ENCODE measurements around the gene PALD1. TPM values are rescaled to one million over a fixed set of nuclear protein-coding genes. Genes with fewer than 3 reads are reported as not detected.

Gene PALD1
- total and polyA plus RNA-seq, 9 of the 15 experiments (the other 6 are each of a cell fraction or from before 2014, with no cell fraction given): 0.03 to 0.29 (median 0.09) TPM; not detected in 2

DNA sequence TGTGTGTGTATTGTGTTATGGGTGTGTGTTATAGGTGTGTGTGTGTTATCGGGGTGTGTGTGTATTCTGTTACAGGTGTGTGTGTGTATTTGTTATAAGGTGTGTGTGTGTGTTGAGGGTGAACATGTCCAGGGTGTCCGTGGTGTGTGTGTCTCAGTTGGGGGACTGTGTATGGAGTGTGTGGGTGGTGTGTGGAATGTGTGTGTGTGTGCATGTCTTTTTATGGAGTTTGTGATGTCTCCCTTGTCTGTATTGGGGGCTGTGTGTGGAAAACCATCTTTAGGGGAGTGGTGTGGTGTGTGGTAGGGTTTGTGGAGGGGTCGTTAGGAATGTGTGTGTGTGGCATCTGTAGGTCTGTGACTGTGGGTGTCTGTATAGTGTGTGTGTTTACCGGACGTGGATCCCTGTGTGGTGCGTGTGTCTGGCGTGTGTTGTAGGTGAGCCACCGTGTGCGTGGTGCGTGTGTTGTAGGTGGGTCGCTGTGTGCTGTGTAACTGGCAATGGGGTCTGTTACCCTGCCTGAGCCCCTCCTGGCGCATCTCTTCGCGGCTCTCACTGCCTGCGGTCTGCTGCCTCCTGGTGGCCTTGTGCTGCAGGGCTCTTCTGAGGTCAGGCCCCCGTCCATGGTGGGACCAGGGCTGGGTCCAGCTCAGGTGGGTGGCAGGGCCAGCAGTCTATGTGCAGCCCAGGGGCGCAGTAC is 61.7 kb downstream of the PALD1 start (continued):
- peak; percentile 15 for TF ChIP-seq CHD7 (IDR thresholded peaks at IDR 0.05; ENCODE audit: low read depth, low read length)
- 0 out of 2 replicates have a peak, but pooled peaks have one; percentile 27 for TF ChIP-seq ZNF511 (CRISPR knock-in tag; IDR thresholded peaks at IDR 0.05)
- TF ChIP-seq, protein P1, sequence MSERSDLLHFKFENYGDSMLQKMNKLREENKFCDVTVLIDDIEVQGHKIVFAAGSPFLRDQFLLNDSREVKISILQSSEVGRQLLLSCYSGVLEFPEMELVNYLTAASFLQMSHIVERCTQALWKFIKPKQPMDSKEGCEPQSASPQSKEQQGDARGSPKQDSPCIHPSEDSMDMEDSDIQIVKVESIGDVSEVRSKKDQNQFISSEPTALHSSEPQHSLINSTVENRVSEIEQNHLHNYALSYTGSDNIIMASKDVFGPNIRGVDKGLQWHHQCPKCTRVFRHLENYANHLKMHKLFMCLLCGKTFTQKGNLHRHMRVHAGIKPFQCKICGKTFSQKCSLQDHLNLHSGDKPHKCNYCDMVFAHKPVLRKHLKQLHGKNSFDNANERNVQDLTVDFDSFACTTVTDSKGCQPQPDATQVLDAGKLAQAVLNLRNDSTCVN (CRISPR knock-in tag; IDR thresholded peaks at IDR 0.05): peak; percentile 63; the same call in 1 of the 2 replicates
- peak; percentile 46; the same call in 1 of the 2 replicates for TF ChIP-seq CC2D1A (IDR thresholded peaks at IDR 0.05)
- TF ChIP-seq SUPT5H (IDR thresholded peaks at IDR 0.05): no peak
- peak; percentile 76; the same call in 1 of the 2 replicates for TF ChIP-seq STAG1 (CRISPR knock-in tag; IDR thresholded peaks at IDR 0.05; ENCODE audit: borderline replicate concordance)
- peak in 1 of 2 experiments; percentile 50; a peak in 1 of 4 replicates for TF ChIP-seq RCOR1 (IDR thresholded peaks at IDR 0.05; ENCODE audit: borderline replicate concordance in 1 of 2, low read depth in 2 of 2, low read length in 2 of 2)
- peak in 1 of 2 experiments; percentile 26; a peak in 1 of 4 replicates for TF ChIP-seq KDM1A (IDR thresholded peaks at IDR 0.05)
- TF ChIP-seq YBX1 (IDR thresholded peaks at IDR 0.05): peak; percentile 61; the same call in 1 of the 2 replicates
- peak; percentile 81 for TF ChIP-seq SMARCA5 (IDR thresholded peaks at IDR 0.05)
